ENCODE measurements around the gene P4HTM. TPM values are rescaled to one million over a fixed set of nuclear protein-coding genes. Genes with fewer than 3 reads are reported as not detected.
A peak's percentile ranks its signal among the peaks of the same experiment; 100 is the strongest.

P4HTM gene
- total RNA-seq, 4 donors from 2014 or later, result 18.5 to 57.2 (median 27.9) TPM

DNA sequence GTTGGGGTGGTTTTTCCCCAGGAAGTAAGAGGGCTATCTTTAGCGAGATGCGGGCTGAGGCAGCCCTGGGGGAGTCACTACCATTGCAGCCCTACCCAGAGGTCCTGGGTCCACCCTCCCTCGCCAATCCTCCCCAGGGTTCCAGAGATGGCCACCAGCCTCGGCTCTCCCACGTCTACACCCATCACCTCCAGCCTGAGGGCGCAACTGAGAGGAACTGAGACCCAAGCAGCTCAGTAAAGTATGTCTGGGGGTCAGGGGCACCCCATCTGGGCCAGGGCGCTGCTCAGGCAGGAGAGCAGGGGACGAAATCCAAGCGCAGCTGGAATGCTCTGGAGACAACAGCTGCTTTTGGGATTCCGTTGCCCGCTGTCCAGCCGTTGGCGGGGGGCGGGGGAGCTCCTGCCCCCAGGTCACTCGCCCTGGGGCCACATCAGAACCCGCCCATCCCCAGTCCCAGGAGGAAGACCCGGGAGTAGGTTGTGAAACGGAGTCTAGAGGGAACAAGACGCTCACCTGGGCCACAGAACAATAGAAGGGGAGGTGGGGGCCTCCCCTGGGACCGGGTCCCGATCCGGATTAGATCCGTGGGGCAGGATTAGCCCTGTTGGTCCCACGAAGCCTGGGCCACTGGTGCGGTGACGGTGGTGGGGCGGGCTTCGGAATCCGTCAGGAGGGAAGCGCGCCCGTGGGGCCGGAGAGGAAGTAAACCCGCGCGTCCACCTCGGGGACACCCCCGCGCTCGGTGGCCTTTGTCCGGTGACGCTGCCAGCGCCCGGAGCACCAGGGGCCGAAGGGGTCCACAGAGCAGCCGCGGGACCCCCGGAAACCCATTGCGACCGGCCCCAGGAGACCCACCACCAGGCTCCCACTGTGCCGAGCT is 30.5 kb downstream of the P4HTM start:
- Histone ChIP-seq H3K9me3 (no peaks in the 10 kb centered on the region), H3K4me1 (peaks cover 47% of the 10 kb centered on the region), H3K36me3 (peaks cover 38% of the 10 kb centered on the region), H3K27me3 (no peaks in the 10 kb centered on the region), H3K27ac (peak overlapping the region; percentile 100), H3K4me3 (peak overlapping the region; percentile 95)
- 14% methylated on average over 4 of the region's 51 CpGs for WGBS
- TF ChIP-seq POLR2A (IDR thresholded peaks at IDR 0.05) (no peak), EP300 (IDR thresholded peaks at IDR 0.05) (no peak), POLR2AphosphoS5 (IDR thresholded peaks at IDR 0.05) (no peak)
- TF ChIP-seq, protein P1, sequence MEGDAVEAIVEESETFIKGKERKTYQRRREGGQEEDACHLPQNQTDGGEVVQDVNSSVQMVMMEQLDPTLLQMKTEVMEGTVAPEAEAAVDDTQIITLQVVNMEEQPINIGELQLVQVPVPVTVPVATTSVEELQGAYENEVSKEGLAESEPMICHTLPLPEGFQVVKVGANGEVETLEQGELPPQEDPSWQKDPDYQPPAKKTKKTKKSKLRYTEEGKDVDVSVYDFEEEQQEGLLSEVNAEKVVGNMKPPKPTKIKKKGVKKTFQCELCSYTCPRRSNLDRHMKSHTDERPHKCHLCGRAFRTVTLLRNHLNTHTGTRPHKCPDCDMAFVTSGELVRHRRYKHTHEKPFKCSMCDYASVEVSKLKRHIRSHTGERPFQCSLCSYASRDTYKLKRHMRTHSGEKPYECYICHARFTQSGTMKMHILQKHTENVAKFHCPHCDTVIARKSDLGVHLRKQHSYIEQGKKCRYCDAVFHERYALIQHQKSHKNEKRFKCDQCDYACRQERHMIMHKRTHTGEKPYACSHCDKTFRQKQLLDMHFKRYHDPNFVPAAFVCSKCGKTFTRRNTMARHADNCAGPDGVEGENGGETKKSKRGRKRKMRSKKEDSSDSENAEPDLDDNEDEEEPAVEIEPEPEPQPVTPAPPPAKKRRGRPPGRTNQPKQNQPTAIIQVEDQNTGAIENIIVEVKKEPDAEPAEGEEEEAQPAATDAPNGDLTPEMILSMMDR (IDR thresholded peaks at IDR 0.05), result no peak
- peak; percentile 86 to 87 for DNase-seq (ENCODE audit: low spot score in 2 of 2)

DNA sequence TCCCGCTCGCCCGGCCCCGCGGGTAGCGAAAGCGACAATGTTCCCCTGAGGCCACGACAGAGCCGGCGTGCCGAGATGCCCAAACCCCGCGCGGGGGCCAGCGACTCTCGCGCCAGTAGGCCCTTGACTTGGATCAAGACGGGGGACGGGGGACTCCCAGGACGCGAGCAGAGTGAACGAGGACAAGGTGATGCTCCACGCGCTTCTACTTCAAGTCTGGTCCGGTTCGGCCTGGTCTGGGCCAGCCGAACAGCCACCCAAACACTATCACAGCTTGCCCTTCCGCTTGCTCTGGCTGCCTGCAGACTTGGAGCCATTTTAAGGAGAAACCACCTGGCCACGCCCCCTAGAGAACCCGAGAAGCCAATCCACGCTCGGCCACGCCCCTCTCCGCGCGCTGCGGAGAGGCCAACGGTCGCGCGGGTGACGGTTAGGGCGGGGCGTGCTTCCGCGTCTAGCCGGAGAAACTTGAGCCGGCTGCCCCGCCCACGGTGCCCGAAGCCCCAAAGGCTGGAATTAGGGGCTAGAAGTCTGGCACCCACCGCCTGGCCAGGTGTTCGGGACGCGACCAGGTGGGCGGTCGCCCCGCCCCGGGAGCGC is 31.3 kb downstream of the P4HTM start:
- peak; percentile 100 for DNase-seq (ENCODE audit: low spot score in 2 of 2)
- H3K36me3 ChIP-seq, result peaks cover 38% of the 10 kb centered on the region
- peak overlapping the region; percentile 95 for H3K4me3 ChIP-seq
- H3K27me3 ChIP-seq, result no peaks in the 10 kb centered on the region
- TF ChIP-seq POLR2A (IDR thresholded peaks at IDR 0.05), result peak; percentile 96 to 99
- peak; percentile 88 to 96 (median 93) for TF ChIP-seq POLR2AphosphoS5 (IDR thresholded peaks at IDR 0.05)
- TF ChIP-seq EP300 (IDR thresholded peaks at IDR 0.05), result no peak
- peaks cover 52% of the 10 kb centered on the region for H3K4me1 ChIP-seq
- H3K27ac ChIP-seq, result peak overlapping the region; percentile 100
- H3K9me3 ChIP-seq, result no peaks in the 10 kb centered on the region
- WGBS, result 0% methylated on average over 24 of the region's 60 CpGs

DNA sequence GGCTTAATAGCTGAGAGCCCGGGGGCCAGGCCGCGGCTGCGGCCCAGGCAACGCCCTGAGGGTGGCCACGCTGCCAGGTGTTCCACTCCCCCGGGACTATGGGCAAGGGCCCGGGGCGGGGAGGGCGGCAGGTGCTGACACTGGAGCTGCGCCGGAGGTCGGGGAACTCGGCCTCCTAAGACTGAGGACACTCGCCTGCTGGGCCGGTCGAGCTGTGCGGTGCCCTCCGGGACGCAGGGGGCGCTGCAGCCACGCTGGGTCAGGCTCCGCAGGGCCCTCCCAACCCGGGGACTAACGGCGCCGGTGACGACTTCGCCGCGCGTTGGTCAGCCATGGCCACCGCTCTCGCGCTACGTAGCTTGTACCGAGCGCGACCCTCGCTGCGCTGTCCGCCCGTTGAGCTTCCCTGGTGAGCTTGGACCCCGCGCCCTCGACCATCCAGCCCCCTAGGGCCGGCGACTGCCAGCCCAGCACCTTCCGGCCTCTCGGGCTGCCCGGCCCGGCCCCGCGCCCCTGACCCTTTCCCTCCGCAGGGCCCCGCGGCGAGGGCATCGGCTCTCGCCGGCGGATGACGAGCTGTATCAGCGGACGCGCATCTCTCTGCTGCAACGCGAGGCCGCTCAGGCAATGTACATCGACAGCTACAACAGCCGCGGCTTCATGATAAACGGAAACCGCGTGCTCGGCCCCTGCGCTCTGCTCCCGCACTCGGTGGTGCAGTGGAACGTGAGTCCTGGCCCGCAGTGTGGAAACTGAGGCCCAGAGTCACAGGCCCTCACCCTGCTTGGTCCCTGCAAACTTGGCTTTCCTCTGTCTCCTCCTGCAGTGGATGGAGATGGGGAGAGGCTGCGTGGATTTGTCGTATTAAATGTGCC is 32.0 kb downstream of the P4HTM start, which contains the start of gene NDUFAF3:
Gene NDUFAF3 (plus strand): TSS at position 309 of the 875 bp plus-strand sequence. CDS start 24 bp downstream, at position 333.
- peak; percentile 96 for DNase-seq (ENCODE audit: low spot score in 2 of 2)
- Histone ChIP-seq H3K4me3 (peak within 1 kb of the TSS; percentile 95), H3K36me3 (peaks cover 39% of the 10 kb centered on the region), H3K9me3 (no peaks in the 10 kb centered on the region), H3K27ac (peak within 1 kb of the TSS; percentile 100), H3K4me1 (peaks cover 52% of the 10 kb centered on the region), H3K27me3 (no peaks in the 10 kb centered on the region)
- peak in 2 of 3 donors; percentile 82 to 86 for TF ChIP-seq POLR2AphosphoS5 (IDR thresholded peaks at IDR 0.05)
- TF ChIP-seq POLR2A (IDR thresholded peaks at IDR 0.05), result peak; percentile 83 to 96
- TF ChIP-seq, protein P1 (IDR thresholded peaks at IDR 0.05), result peak; percentile 95 to 99
- TF ChIP-seq EP300 (IDR thresholded peaks at IDR 0.05), result no peak
- WGBS, result under 1% methylated on average over 35 of the region's 83 CpGs

DNA sequence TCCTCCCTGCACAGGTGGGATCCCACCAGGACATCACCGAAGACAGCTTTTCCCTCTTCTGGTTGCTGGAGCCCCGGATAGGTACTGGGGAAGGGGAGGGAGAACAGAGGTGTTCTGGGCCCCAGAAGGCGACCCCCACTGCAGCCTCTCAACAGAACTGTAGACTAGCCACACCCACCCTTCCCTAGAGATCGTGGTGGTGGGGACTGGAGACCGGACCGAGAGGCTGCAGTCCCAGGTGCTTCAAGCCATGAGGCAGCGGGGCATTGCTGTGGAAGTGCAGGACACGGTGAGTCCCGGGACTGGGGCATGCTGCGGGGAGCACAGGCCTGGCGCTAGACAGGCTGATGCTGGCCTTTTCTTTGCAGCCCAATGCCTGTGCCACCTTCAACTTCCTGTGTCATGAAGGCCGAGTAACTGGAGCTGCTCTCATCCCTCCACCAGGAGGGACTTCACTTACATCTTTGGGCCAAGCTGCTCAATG is 32.7 kb downstream of the P4HTM start:
- DNase-seq (ENCODE audit: low spot score in 2 of 2), result peak in 1 of 2 donors; percentile 65
- TF ChIP-seq, protein P1 (IDR thresholded peaks at IDR 0.05), result no peak
- TF ChIP-seq POLR2A (IDR thresholded peaks at IDR 0.05), result no peak
- TF ChIP-seq EP300 (IDR thresholded peaks at IDR 0.05), result no peak
- TF ChIP-seq POLR2AphosphoS5 (IDR thresholded peaks at IDR 0.05), result no peak
- no peaks in the 10 kb centered on the region for H3K9me3 ChIP-seq
- H3K4me3 ChIP-seq, result peak overlapping the region; percentile 95
- peaks cover 41% of the 10 kb centered on the region for H3K36me3 ChIP-seq
- peak overlapping the region; percentile 100 for H3K27ac ChIP-seq
- H3K27me3 ChIP-seq, result no peaks in the 10 kb centered on the region
- WGBS, result 21% methylated on average over 8 of the region's 12 CpGs
- H3K4me1 ChIP-seq, result peaks cover 52% of the 10 kb centered on the region

DNA sequence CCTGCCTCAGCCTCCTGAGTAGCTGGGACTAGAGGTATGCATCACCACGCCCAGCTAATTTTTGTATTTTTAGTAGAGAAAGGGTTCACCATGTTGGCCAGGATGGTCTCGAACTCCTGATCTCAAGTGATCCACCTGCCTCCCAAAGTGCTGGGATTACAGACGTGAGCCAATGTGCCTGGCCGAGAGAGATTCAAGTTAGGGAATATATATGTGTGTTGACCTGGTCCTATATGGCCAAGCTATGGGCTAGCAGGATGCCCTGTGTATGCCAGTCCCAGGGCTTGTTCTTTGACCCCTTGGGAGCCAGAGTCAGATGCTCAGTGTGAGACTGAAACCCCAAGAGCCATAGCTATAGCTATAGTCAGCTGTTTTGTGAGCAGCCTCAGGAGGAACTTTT is 33.7 kb downstream of the P4HTM start:
- no peak overlapping the region for H3K27ac ChIP-seq
- DNase-seq (ENCODE audit: low spot score in 2 of 2), result no peak
- no peaks in the 10 kb centered on the region for H3K9me3 ChIP-seq
- H3K4me1 ChIP-seq, result peaks cover 57% of the 10 kb centered on the region
- H3K27me3 ChIP-seq, result no peaks in the 10 kb centered on the region
- 91% methylated on average over 4 of the region's 4 CpGs for WGBS
- H3K4me3 ChIP-seq, result no peak overlapping the region
- H3K36me3 ChIP-seq, result peaks cover 41% of the 10 kb centered on the region
- TF ChIP-seq POLR2AphosphoS5 (IDR thresholded peaks at IDR 0.05) (no peak), EP300 (IDR thresholded peaks at IDR 0.05) (no peak), POLR2A (IDR thresholded peaks at IDR 0.05) (no peak)
- TF ChIP-seq, protein P1 (IDR thresholded peaks at IDR 0.05), result no peak
